ENCODE measurements around the gene BRD1.
"Not testable (repeated sequence)": the region's sequence is repeated elsewhere in the genome, so short reads cannot be mapped to it uniquely, and the experiment has no call there.

The BRD1 gene

DNA sequence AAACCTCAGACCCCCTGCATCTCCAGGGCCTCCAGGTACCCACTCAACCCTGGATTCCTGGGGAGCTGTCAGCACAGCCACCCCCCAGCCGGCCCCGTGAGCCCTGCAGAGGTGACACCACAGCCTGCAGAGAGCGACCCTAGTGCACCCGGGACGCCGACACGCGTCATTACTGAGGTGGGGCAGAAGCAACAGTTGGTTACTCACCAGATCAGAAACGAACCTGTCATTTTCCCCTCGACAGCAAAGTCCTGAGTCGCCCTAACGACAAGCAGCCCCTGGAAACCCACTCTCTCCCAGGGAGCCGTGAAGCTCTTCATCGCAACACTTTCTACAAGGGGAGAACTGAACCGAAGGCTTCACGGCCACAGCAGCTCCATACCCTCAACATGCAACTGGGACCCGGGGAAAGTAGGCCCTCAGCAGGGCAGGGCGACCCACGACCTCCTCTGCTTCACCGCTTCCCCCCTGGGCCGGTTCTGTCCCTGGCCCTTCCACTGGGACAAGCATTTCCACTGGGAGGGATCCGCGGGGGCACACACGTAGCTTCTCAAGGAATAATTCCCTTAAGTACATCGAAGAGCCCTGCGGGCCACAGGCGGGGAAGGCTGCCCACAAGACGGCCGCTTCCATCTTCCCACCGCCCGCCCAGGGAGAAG is 1.6 kb downstream of the BRD1 start:
- no peak for DNase-seq

DNA sequence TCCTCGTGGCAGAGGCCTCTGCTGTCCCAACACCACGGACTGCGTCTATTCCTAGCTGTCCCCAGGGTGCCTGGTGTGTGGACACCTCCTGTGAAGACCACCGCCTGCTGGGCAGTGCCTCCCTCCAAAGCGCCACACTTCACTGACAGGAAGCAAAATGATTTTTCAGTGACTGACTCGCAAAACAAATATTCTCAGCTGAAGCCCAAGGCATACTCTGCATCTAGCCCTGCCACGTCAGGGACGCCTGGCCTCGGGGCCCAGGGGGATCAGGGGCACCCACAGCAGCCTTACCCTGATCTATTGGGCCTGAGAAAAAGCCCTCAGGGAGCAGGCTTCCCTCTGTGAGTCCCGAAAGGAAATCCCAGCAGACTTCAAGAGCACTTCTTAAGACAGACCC is 2.2 kb downstream of the BRD1 start:
- no peak for DNase-seq

DNA sequence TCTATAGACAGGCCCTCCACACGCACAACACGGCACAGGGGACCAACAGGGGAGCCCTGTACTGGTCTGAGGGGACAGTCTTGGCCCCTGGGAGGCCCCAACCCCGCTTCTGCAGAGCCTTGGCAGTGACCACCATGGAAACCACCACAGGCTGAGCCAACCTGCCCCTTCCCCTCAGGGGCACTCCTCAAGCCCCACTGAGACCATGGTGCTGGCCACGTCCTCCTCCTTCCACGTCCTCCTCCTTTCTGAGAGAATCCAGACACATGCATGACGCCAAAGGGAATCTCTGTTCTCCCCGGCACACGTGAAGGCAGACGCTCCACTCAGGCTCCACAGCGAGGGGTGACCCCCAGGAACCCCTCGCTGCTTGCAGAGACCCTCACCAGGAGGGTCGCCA is 2.7 kb downstream of the BRD1 start:
- DNase-seq, result no peak

DNA sequence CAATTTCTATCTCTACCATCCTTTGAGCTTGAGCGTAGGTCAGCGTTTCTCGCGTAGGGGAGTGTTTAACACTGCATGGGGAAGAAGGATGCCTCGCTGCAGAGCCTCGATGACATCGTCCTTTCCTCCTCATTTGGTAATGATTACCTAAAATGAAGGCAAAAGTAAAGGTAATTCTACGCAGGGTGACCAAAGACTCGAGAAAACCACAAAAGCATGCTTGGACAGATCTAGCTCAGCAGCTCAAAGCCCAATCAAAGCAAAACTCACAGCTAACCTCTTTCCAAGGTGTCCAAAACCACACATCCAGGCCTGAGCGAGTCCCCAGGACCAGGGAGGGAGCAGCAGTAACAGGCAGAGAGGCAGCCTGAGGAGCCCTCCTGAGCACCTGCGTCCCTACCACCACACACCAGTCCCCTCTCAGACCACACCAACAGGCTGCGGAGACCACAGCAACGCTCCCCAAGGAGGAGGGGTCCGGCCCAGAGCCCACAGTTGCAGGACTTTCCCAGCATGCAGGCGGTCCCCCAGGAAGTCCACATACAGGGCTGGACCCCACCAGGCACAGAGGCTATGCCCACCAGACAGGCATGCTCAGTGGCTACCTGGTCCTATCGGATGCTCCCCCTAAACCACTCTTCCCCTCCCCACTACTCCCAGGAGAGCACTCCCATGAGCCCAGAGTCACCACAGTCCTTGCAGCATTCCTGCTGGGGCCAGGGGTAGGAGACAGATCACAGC is 3.3 kb downstream of the BRD1 start:
- no peak for DNase-seq

DNA sequence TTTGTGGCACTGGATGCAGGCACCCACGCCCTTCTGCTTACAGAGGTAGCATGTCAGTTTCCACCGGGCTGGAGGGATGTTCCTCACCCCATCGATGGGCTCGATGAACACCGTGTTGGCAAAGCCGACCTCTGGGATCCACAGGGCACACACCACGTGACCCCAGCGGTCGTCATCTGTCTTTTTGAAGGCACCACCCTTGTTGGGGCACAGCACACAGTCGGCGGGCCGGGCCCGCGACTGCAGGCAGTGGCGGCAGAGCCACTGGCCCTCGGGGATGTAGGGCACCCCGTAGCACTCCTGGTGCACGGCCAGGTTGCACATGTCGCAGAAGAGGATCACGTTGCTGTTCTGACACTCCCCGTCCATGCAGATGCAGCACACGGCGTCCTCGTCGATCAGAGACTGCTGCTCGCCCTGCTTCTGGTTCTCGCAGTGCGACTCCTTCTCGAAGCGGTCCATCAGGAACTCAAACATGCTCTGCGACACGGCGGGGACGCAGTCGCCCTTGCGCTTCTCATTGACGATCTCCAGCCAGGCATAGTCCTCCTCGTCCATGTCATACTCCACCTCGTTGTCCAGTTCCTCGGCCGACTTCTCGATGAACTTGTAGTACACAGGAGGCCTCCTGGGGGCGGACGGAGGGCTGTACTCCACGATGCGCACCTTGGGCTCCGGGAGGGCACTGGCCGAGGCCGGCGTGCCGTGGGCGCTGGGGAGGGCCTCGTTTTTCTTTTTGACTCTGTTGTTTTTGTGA is 4.2 kb downstream of the BRD1 start:
- DNase-seq, result no peak

DNA sequence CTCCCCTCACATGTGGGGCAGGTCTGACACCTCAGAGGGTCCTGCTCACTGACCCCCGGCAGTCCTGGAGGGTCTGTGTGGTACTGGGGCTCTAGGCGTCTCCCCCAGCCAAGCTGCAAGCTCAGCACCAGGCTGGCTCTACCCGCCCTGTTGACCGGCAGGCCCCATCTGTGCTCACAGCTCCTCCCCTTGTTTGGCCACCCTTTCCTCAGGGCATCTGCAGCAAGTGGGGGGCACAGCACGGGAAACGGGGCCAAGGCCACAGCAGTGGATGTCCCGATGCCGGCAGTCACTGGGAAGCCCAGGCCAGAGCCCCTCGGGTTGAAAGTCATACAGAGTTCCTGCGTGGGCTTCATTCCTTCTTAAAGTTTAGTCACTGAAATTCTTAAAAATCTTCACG is 5.9 kb downstream of the BRD1 start:
- not testable (repeated sequence) for DNase-seq

DNA sequence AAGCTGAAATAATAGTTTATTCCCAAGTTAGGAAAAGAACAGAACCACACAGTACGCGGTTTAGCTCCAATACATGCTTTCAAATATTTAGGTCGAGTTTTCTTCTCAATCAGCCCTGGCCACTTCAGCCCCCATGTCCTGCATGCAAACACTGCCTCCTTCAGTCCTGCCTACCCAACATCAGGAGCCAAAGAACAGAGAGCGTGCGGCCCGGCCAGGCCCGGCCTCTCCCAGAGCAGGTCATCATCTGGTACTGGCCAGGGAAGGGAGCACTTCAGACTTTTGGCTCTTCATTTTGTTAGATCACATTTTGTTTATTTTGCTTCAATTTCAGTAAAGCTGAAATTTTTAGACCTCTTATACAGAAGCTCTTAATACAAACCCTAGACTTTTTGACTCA is 6.7 kb downstream of the BRD1 start:
- no peak for DNase-seq

DNA sequence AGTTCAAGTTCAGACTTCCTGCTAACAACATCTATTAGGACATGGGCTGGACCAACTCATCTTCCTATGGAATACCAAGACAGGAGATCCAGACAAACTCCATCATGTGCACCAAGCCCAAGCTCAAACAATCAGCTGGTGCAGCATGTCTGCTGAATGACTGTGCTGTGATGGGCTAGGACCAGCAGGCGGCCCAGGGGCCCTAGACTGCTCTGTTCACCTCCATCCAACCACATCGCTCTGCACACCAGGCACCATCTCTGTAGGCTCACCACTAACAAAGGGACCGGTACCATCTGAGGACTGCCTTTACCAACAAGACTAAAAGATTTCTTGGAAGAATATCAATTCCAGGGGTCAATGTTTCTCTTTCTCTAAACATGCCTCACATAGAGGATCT is 10.3 kb downstream of the BRD1 start:
- no peak for DNase-seq

DNA sequence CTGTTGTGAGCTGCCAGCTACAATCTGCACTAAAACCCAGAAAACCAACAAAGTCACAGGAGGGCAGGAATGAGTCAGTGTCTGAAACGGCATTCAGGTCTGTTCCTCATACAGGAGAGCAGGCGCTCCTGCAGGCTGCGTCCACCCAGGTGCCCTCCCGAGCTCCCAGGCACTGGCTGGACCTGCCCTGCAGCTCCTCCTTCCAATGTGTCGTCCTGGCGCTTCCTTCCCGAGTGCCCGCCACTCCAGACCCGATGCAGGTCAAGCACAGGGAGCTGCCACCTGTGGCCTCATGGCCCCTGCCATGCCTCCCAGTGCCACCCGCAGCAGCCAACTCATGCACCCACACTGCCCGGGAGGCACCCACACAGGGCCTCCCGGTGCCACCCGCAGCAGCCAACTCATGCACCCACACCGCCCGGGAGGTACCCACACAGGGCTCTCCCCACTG is 12.0 kb downstream of the BRD1 start:
- no peak for DNase-seq

DNA sequence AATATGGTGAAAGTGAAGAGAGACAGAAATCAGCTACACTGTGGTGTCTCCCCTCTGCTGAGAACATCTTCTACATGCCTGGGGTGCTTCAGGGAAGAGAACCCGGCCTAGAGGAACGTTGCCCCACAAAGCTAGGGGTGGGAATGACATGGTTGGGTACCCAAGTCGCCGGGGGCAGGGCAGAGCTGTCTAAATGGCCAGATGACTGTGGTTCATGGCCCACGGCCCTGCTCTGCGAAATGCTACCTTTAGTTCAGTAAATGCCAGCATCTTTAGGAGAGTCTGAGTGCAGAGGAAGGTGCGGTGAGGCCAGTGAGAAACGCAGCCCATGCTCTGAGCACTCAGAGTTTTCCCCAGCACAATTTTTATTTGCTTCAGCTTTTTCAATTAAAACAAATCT is 12.8 kb downstream of the BRD1 start:
- DNase-seq, result no peak

DNA sequence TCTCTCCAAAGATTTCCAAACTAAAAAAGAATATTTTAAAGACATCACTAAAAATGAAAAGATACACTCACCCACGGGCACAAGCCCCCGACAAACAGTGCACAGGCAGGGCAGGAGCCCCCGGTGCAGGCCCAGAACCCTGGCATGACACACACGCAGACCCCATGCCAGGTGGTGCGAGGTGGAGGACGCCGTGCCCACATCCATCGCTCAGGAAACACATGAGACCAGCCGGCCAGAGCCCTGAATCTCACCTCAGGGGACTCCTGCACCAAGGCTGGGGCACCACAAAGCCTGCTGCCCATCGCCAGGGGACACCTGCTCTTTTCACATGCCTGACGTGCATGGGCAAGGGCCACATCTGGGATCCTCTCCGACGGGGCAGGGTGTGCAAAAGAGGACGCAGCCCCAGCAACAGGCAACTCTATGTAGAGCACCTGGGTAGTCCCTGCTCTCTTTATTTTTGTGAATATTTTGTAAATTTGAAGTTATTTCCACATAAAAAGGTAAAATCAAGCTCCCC is 13.4 kb downstream of the BRD1 start:
- no peak for DNase-seq

DNA sequence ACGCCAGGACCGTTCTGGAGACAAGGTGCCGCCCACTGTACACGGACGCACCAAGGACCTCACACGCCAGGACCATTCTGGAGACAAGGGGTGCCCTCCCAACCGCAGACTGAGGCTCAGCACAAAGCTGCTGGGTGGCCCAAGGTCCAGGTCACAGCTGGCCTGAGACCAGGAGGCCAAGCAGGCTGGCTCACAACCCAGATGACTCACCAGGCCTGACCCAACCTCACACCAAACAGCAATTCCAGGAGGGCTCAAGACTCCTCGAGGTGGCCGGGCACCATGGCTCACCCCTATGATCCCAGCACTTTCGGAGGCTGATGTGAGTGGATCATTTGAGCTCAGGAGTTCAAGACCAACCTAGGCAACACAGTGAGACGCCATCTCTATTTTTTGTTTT is 14.8 kb downstream of the BRD1 start:
- no peak for DNase-seq

DNA sequence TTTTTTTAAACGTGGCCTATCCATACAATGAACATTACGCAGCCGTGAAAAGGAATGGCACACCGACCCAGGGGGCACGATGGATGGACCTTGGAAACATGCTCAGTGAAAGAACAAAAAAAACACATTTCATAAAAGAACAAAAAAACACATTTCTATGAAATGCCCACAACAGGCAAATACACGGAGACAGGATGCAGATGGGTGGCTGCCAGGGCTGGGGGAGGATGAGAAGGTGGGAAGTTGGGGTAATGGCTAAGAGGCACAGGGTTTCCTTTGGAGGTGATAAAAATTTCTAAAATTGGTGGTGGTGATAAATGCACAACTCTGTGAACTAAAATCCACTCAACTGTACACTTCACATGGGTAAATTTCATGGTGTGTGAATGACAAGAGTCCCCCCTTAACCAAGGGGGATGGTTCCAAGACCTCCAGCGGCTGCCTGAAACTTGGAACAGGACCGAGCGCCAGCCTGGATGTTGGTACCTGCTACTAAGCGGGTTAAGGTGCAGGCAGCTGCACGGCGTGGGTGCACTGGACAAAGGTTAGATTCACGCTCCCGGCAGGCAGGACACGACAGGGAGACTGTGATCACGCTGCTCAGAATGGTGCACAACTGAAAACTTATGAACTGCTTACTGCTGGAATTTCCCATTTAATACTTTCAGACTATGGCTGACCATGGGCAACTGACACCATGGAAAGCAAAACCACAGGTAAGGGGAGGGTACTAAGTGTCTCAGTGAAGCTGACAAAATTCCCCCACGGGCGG is 16.5 kb downstream of the BRD1 start:
- DNase-seq, result no peak

DNA sequence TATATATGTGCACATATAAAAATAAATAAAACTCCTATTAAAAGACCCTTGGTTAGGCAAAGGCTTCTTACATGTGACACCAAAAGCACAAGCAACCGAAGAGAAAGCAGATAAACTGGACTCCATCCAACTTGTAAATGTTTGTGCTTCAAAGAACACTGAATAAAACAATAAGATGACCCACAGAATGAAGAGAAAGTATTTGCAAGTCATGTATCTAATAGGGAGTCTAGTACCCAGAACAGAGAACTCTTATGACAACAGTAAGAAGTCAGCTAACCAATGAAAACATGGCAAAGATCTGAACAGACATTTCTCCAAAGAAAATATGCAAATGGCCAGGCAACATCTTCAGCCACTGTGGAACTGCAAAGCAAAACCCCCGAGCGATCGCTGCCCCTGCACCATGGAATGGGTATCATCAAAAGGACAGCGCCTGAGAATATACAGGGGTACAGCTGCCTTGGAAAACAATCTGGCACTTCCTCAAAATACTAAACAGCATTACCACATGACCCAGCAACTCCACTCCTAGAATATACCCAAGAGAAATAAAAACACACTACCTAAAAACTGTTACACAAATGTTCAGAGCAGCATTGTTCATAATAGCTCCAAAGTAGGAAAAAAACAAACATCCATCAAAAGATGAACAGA is 17.2 kb downstream of the BRD1 start:
- no peak for DNase-seq

DNA sequence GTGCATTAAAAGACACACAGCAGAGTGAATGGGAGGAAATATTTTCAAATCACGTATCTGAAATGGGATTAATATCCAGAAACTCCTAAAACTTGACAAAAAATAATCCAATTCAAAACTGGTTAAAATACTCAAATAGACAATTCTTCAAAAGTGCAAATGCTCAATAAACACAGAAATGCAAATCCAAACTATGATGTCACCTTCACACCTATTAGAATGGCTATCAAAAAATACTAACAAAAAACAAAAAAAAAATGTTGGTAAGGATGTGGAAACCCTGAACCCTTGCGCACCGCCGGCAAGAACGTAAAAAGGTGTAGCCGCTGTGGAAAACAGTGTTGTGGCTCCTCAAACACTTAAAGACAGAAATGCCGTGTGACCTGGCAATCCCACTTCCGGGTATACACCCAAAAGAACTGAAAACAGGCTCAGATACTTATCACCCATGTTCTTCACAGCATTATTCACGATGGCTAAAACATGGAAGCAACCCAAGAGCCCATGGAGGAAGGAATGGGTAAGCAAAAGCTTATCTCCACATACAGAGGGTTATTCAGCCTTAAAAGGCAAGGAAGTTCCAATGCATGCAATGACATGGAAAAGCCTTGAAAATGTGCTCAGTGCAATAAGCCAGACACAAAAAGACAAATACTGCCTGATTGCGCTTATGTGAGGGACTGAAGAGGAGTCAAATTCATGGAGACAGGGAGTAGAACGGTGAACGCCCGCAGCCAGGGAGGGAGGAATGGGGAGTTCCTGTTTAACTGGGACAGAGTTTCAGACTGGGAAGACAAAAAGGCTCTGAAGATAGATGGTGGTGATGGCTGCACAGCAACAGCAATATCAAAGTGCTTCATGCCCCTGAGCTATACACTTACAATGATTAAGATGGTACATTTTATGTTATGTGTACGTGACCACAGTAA is 19.6 kb downstream of the BRD1 start:
- DNase-seq, result no peak

DNA sequence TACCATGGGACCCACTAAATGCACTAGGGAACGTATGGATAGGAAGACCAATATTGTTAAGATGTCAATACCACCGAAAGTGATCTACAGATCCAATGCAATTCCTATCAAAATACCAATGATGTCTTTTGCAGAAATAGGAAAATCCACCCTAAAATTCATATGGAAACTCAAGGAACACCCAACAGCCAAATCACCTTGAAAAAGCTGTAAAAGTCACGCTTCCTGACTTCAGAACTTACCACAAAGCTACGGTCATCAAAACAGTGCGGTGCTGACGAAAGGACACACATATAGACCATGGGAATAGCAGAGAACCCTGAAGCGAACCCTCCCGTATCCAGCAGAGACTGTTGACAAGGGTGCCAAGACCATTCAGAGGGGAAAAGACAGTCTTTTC is 20.5 kb downstream of the BRD1 start:
- DNase-seq, result no peak

DNA sequence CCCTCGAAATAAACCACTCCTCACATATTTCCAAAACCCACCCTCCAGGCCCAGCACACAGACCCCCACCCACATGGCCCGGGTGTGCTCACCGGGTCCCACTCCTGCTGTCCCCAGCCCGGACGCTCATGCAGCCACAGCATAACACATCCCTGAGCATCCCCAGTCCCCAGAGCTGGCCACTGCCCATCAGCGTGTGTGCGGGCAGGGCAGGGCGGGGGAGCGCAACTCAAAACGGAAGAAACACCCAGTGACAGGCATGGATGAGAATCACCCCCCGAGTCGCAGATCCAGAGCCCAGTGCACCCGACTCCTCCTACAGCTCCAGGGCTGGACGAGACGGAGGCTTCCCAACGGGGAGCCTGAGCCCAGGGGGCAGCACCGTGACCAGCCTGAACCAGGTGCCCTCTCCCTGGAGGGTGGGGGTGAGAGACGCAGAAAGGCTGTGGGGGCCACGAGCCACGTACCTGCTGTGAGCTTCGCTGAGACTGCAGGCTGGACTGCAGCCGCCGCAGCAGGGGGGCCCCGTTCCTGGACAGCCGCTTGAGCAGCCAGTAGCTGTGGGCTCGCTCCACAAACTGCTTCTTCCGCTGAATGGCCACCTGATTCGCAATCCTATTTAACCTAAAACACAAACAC is 23.8 kb downstream of the BRD1 start:
- no peak for DNase-seq

DNA sequence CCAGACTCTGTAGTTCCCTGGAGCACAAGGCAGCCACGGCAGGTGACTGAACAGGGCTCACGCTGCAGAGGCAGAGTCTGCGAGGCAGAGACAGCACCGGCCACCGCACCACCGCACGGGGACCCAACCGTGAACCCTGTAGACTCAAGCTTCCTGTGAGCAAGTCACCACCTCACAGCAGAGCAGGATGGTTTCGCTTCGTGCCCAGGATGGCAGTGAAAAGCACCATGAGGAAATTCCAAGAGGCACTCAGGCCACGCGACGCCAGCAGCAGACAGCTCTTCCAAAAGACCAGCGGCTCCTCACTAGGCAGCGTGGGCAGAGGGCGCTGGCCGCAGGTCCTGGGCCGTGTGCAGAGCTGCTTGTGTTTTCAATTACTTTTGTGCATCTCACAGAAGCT is 24.5 kb downstream of the BRD1 start:
- no peak for DNase-seq

DNA sequence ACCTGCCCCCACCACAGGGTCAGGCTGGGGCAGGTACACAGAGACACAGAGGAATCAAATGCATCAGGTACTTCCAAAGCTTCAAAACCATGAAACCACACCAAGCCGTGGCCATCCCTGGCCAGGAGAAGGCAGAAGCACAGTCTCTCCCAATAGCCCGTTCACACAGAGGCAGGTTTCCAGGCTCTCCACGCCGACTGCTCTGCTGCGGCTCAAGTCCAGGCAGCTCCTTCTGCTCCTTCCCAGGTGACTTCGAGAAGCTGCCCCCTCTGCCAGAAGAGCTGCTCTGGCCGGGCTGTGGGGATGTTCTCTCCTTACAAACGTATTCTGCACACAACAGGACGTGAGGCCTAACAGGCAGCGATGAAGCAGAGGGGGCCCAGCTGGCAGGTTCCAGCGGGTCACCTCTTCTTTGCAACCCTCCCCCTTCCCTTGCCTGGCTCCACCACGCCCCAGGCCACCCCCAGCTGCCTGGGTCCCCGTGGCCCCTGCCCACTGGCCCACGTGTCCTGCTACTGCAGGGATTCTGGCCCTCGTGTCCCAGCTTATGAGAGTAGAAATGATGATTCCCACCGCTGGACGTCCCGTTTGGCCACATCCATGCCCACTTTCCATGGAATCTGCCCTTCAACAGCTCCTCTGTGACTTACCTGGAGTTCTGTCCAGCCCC is 26.1 kb downstream of the BRD1 start:
- DNase-seq, result no peak
